GM12878 (cell line): ENCODE data around the gene SCLY. TPM values are rescaled to one million over a fixed set of nuclear protein-coding genes. Genes with fewer than 3 reads are reported as not detected.

Source experiments
- ATAC-seq: fragments of 200-7000 bp; cut with Tn5 transposase; 3 replicates; pipeline ENCODE4 v1.9.1; 2020; ENCODE audit warnings: mild to moderate bottlenecking, moderate library complexity
- BruUV-seq: library from RNA; stranded (reverse); fragments of 400-500 nt; replicated peaks from 2 replicates; lab custom pipeline; 2021; lab: Mats Ljungman, UMichigan
- CTCF ChIA-PET: fragments of 300-600 bp; sonication (Branson Sonifier 250); formaldehyde crosslinking; extraction: SDS; loops from one replicate; lab custom pipeline; 2021; ENCODE audit warnings: inconsistent platforms; lab: Yijun Ruan, JAX
- POLR2A ChIA-PET: fragments of 350-600 bp; formaldehyde crosslinking; extraction: SDS; loops from one replicate; lab custom pipeline; 2021; ENCODE audit warnings: inconsistent platforms; lab: Charles Lee
- RAD21 ChIA-PET: fragments of 300-600 bp; sonication (Branson Sonifier 250); formaldehyde crosslinking; loops from one replicate; lab custom pipeline; 2023; ENCODE audit warnings: antibody characterized with exemption; ENCODE audit not compliant: unreplicated experiment; lab: Charles Lee
- SMC1A ChIA-PET: fragments of 300-600 bp; sonication (Branson Sonifier 250); formaldehyde crosslinking; loops from one replicate; lab custom pipeline; 2023; ENCODE audit not compliant: unreplicated experiment, uncharacterized antibody; lab: Charles Lee
- DNase-seq: peaks from one replicate; pipeline ENCODE4 v3.0.0-alpha.2; 2011; ENCODE audit warnings: low read depth, low spot score
- FAIRE-seq: peaks from 3 replicates; lab custom pipeline; 2011; peaks lifted over from hg19 to GRCh38; lab: Jason Lieb, UNC
- H2AFZ ChIP-seq: 2 replicates; pipeline ENCODE4 v1.6.0; 2011; ENCODE audit warnings: low read depth, low read length, control low read depth; ENCODE audit not compliant: control insufficient read depth
- H3K27ac ChIP-seq: 2 replicates; pipeline ENCODE4 v1.5.1; 2011; ENCODE audit warnings: control low read depth; ENCODE audit not compliant: control insufficient read depth, insufficient read depth
- H3K27me3 ChIP-seq, 2 experiments: replicated peaks in 1 of 2; 2 replicates each; pipeline versions ENCODE4 v1.6.0 to v1.6.1; 2011; ENCODE audit warnings: low read length in 1 of 2; ENCODE audit not compliant: control insufficient read depth in 2 of 2, insufficient read depth in 2 of 2
- H3K36me3 ChIP-seq, 2 experiments: 2 replicates each; pipeline ENCODE4 v1.5.1; 2011; ENCODE audit warnings: low read length in 1 of 2; ENCODE audit not compliant: control insufficient read depth in 2 of 2, insufficient read depth in 2 of 2
- H3K4me1 ChIP-seq: 2 replicates; pipeline ENCODE4 v1.6.1; 2011; ENCODE audit warnings: mild to moderate bottlenecking, low read length, moderate library complexity, mixed read lengths; ENCODE audit not compliant: control insufficient read depth, insufficient read depth
- H3K4me2 ChIP-seq: 2 replicates; pipeline ENCODE4 v1.6.0; 2011; ENCODE audit warnings: control low read depth; ENCODE audit not compliant: control insufficient read depth, insufficient read depth
- H3K4me3 ChIP-seq: fragments of 200-600 bp; sonication (generic); 2 replicates; pipeline ENCODE4 v1.5.1; 2016
- H3K79me2 ChIP-seq: 2 replicates; pipeline ENCODE4 v1.6.0; 2011; ENCODE audit warnings: low read length; ENCODE audit not compliant: control insufficient read depth, insufficient read depth
- H3K9ac ChIP-seq: 2 replicates; pipeline ENCODE4 v1.8.0; 2011; ENCODE audit warnings: low read length, control low read depth, mixed read lengths; ENCODE audit not compliant: control insufficient read depth, insufficient read depth
- H3K9me3 ChIP-seq: replicated peaks from 3 replicates; pipeline ENCODE4 v1.5.1; 2011; ENCODE audit warnings: mild to moderate bottlenecking, low read length; ENCODE audit not compliant: control insufficient read depth, insufficient read depth
- H4K20me1 ChIP-seq: 2 replicates; pipeline ENCODE4 v1.6.0; 2011; ENCODE audit not compliant: control insufficient read depth, insufficient read depth
- BCL11A ChIP-seq: IDR thresholded peaks from 2 replicates; pipeline ENCODE4 v1.6.1; 2011; ENCODE audit warnings: low read depth, low read length
- EED ChIP-seq: sonication (generic); IDR thresholded peaks from 2 replicates; pipeline ENCODE4 v1.6.1; 2016; ENCODE audit warnings: antibody characterized with exemption, low read depth
- ETV6 ChIP-seq, 2 experiments: fragments of 450-650 bp in 1 of 2; IDR thresholded peaks in 1 of 2; conservative IDR thresholded peaks in 1 of 2; 2 replicates each; pipeline ENCODE4 v1.6.1; 2014; ENCODE audit warnings: antibody characterized with exemption in 1 of 2, borderline replicate concordance in 1 of 2, low read depth in 1 of 2, mild to moderate bottlenecking in 1 of 2, moderate library complexity in 1 of 2
- MTA3 ChIP-seq: IDR thresholded peaks from 2 replicates; pipeline ENCODE4 v1.6.1; 2012; ENCODE audit warnings: low read length, inconsistent platforms, borderline replicate concordance
- NRF1 ChIP-seq: conservative IDR thresholded peaks from 2 replicates; pipeline ENCODE4 v1.6.1; 2011; ENCODE audit warnings: mild to moderate bottlenecking, low read depth, low read length, improper control_type of control experiment
- POLR2AphosphoS5 ChIP-seq: IDR thresholded peaks from 2 replicates; pipeline ENCODE4 v1.6.1; 2011; ENCODE audit warnings: mild to moderate bottlenecking, low read length, inconsistent platforms
- RELA ChIP-seq: fragments of 450-650 bp; IDR thresholded peaks from 2 replicates; pipeline ENCODE4 v1.8.0; 2014; ENCODE audit warnings: borderline replicate concordance; ENCODE audit not compliant: partially characterized antibody
- ZNF384 ChIP-seq: IDR thresholded peaks from 2 replicates; pipeline ENCODE4 v1.6.1; 2012; ENCODE audit warnings: low read depth, mild to moderate bottlenecking, low read length, improper control_type of control experiment, borderline replicate concordance
- WGBS: methylation state at CpG from one replicate; pipeline ENCODE4 v1.1.6; 2016; ENCODE audit warnings: low lambda C conversion rate; ENCODE audit not compliant: insufficient replicate concordance, insufficient coverage; ENCODE audit errors: missing lambda C conversion rate; 5-methylcytosine and 5-hydroxymethylcytosine counted together
- in situ Hi-C: fragments of 300-500 bp; cut with MboI; formaldehyde crosslinking; loops from 9 replicates; pipeline ENCODE4 v1.14.3; 2018; ENCODE audit warnings: mixed read lengths
- intact Hi-C: fragments of 100-400 bp; cut with micrococcal nuclease; formaldehyde crosslinking; loops from one replicate; pipeline ENCODE4 v1.14.2; 2022; ENCODE audit not compliant: unreplicated experiment
- polyA plus RNA-seq, 11 experiments: library from polyadenylated mRNA; depleted of rRNA in 4 of 11; unstranded in 6 of 11; stranded (reverse) in 5 of 11; fragments of >200 nt; fragmentation: Nextera tagmentation in 4 of 11; fragmentation: Illumina TruSeq in 1 of 11; extraction: Ambion mirVana in 4 of 11; extraction: Trizol in 1 of 11; gene quantifications; 1 replicate in 1 of 11; 2 replicates in 10 of 11; pipeline versions ENCODE4 v1.2.1 to v1.2.3, GENCODE V29; 2011 to 2016; ENCODE audit warnings: inconsistent platforms in 2 of 11, missing spikeins in 2 of 11, low read depth in 1 of 11
- total RNA-seq, 4 experiments: library from RNA; depleted of rRNA in 3 of 4; stranded (reverse); fragments of >200 nt in 3 of 4; fragmentation: Illumina TruSeq in 1 of 4; extraction: Trizol in 1 of 4; gene quantifications; 2 replicates each; pipeline versions ENCODE4 v1.2.1 to v1.2.3, GENCODE V29; 2013 to 2021
- TF ChIP-seq, protein P1 (sequence below): fragments of 450-650 bp; IDR thresholded peaks from 2 replicates; pipeline ENCODE4 v1.6.1; 2017; ENCODE audit warnings: mild to moderate bottlenecking, moderate library complexity

Gene SCLY
- total and polyA plus RNA-seq, 10 of the 15 experiments (the other 5 are each of a cell fraction or from before 2014, with no cell fraction given), result 3.3 to 49.1 (median 32.3) TPM

DNA sequence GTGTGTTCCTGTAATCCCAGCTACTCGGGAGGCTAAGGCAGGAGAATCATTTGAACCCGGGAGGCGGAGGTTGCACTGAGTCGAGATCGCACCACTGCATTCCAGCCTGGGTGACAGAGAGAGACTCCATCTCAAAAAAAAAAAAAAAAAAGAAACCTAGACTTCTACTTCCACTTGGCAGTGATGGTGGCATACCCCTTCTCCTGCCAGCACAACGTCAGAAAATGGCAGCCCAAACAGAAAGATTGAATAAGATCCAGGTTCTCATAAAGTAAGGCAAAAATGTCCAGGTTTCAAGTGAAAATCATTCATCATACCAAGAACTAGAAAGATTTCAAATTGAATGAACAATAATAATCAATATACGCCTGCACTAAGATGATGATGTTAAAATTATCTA, 24.0 kb downstream of the SCLY start (continued):
- no peak for TF ChIP-seq MTA3

DNA sequence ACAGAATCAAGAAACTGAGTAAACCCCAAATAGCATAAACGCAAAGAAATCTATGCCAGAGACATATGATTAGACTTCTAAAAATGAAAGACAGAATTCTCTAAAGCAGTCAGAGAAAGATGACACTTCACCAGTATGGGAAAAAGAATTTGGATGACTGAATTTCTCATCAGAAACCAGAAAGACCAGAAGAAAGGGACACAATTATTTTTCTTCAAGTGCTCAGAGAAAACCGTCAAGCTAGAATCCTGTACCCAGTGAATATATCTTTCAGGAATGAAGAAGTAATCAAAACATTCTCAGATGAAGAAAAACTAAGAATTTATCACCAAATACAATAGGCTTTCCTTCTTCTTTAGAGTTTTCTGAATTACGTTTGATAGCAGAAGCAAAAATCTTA, 25.1 kb downstream of the SCLY start:
- H2AFZ ChIP-seq, result no peak overlapping the region
- intact Hi-C loops (no loop called here), in situ Hi-C loops (no loop called here)
- no peak overlapping the region for H3K4me3 ChIP-seq
- no peak overlapping the region for H3K27ac ChIP-seq
- H3K4me1 ChIP-seq, result no peaks in the 10 kb centered on the region
- no peaks in the 10 kb centered on the region for H3K9me3 ChIP-seq
- H3K79me2 ChIP-seq, result no peaks in the 10 kb centered on the region
- peaks cover 15 to 24% of the 10 kb centered on the region in 2 experiments for H3K36me3 ChIP-seq
- TSS peak; percentile 8 for BruUV-seq
- no peak overlapping the region for H3K4me2 ChIP-seq
- ATAC-seq (no peak), DNase-seq (no peak), FAIRE-seq (no peak)
- no peak overlapping the region for H3K9ac ChIP-seq
- no peaks in the 10 kb centered on the region for H4K20me1 ChIP-seq
- ChIA-PET CTCF (interaction anchor here (0.6 kb wide), 1 partner anchor 53 kb away, joined by 3 read pairs; no protein-coding TSS in a partner anchor), SMC1A (interaction anchor here (0.7 kb wide), 1 partner anchor 12 kb away, joined by 3 read pairs; no protein-coding TSS in a partner anchor), POLR2A (no interaction called here), RAD21 (no interaction called here)
- WGBS, result 98% methylated on average over 3 of the region's 3 CpGs
- TF ChIP-seq RELA (no peak), POLR2AphosphoS5 (no peak), ZNF384 (no peak), BCL11A (no peak), NRF1 (no peak), EED (no peak), ETV6 (conservative IDR thresholded peaks at IDR 0.05 in 1 of 2, IDR thresholded peaks at IDR 0.05 in 1 of 2; ENCODE audit: borderline replicate concordance in 1 of 2, low read depth in 1 of 2) (no peak)
- TF ChIP-seq, protein P1, sequence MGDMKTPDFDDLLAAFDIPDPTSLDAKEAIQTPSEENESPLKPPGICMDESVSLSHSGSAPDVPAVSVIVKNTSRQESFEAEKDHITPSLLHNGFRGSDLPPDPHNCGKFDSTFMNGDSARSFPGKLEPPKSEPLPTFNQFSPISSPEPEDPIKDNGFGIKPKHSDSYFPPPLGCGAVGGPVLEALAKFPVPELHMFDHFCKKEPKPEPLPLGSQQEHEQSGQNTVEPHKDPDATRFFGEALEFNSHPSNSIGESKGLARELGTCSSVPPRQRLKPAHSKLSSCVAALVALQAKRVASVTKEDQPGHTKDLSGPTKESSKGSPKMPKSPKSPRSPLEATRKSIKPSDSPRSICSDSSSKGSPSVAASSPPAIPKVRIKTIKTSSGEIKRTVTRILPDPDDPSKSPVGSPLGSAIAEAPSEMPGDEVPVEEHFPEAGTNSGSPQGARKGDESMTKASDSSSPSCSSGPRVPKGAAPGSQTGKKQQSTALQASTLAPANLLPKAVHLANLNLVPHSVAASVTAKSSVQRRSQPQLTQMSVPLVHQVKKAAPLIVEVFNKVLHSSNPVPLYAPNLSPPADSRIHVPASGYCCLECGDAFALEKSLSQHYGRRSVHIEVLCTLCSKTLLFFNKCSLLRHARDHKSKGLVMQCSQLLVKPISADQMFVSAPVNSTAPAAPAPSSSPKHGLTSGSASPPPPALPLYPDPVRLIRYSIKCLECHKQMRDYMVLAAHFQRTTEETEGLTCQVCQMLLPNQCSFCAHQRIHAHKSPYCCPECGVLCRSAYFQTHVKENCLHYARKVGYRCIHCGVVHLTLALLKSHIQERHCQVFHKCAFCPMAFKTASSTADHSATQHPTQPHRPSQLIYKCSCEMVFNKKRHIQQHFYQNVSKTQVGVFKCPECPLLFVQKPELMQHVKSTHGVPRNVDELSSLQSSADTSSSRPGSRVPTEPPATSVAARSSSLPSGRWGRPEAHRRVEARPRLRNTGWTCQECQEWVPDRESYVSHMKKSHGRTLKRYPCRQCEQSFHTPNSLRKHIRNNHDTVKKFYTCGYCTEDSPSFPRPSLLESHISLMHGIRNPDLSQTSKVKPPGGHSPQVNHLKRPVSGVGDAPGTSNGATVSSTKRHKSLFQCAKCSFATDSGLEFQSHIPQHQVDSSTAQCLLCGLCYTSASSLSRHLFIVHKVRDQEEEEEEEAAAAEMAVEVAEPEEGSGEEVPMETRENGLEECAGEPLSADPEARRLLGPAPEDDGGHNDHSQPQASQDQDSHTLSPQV, result no peak
- no peaks in the 10 kb centered on the region for H3K27me3 ChIP-seq
